Neuronal stem cell (in vitro differentiated cells): ENCODE measurements around the gene C22orf42.
"Not testable (repeated sequence)": the region's sequence is repeated elsewhere in the genome, so short reads cannot be mapped to it uniquely, and the experiment has no call there.

Experiments
- DNase-seq: peaks from one replicate; pipeline ENCODE4 v3.0.0-alpha.2; 2013; ENCODE audit warnings: low spot score
- H2AFZ ChIP-seq: one replicate; pipeline ENCODE4 v1.6.1; 2013; ENCODE audit warnings: mild to moderate bottlenecking, low read length, inconsistent platforms
- H2AK5ac ChIP-seq: 2 replicates; pipeline ENCODE4 v1.6.1; 2013; ENCODE audit warnings: low read depth, mild to moderate bottlenecking, inconsistent platforms, low read length, moderate library complexity, mixed read lengths
- H2BK120ac ChIP-seq: 2 replicates; pipeline ENCODE4 v1.6.1; 2013; ENCODE audit warnings: low read depth, mild to moderate bottlenecking, inconsistent platforms, low read length, moderate library complexity, mixed read lengths
- H2BK12ac ChIP-seq: one replicate; pipeline ENCODE4 v1.6.1; 2013; ENCODE audit warnings: low read length, inconsistent platforms
- H2BK15ac ChIP-seq: 2 replicates; pipeline ENCODE4 v1.6.1; 2013; ENCODE audit warnings: mild to moderate bottlenecking, low read length, inconsistent platforms, mixed read lengths
- H2BK5ac ChIP-seq: one replicate; pipeline ENCODE4 v1.6.1; 2013; ENCODE audit warnings: inconsistent platforms, mild to moderate bottlenecking, low read length, moderate library complexity
- H3K14ac ChIP-seq: one replicate; pipeline ENCODE4 v1.6.1; 2013; ENCODE audit warnings: low read length, inconsistent platforms
- H3K18ac ChIP-seq: 2 replicates; pipeline ENCODE4 v1.6.1; 2013; ENCODE audit warnings: low read length, inconsistent platforms
- H3K23ac ChIP-seq: 2 replicates; pipeline ENCODE4 v1.6.1; 2013; ENCODE audit warnings: low read depth, mild to moderate bottlenecking, mixed read lengths, low read length, inconsistent platforms; ENCODE audit not compliant: poor library complexity
- H3K27ac ChIP-seq: replicated peaks from 3 replicates; pipeline ENCODE4 v1.5.1; 2013; ENCODE audit warnings: low read length, inconsistent platforms
- H3K27me3 ChIP-seq, 3 experiments: 2 replicates each; pipeline ENCODE4 v1.6.1; 2013; ENCODE audit warnings: low read length in 3 of 3, mild to moderate bottlenecking in 2 of 3, inconsistent platforms in 1 of 3, low read depth in 1 of 3, mixed read lengths in 1 of 3, moderate library complexity in 1 of 3; ENCODE audit not compliant: control insufficient read depth in 3 of 3, insufficient read depth in 3 of 3
- H3K36me3 ChIP-seq, 2 donors: replicated peaks in 1 of 2; 2 replicates each; pipeline ENCODE4 v1.6.1; 2013; ENCODE audit warnings: low read length in 2 of 2; ENCODE audit not compliant: control insufficient read depth in 2 of 2, insufficient read depth in 2 of 2
- H3K4ac ChIP-seq: 2 replicates; pipeline ENCODE4 v1.6.1; 2013; ENCODE audit warnings: inconsistent platforms, mild to moderate bottlenecking, low read length, moderate library complexity
- H3K4me1 ChIP-seq, 2 donors: 1 replicate in 1 of 2; 2 replicates in 1 of 2; pipeline ENCODE4 v1.6.1; 2013; ENCODE audit warnings: low read length in 2 of 2, low read depth in 1 of 2; ENCODE audit not compliant: control insufficient read depth in 2 of 2, insufficient read depth in 1 of 2
- H3K4me2 ChIP-seq: one replicate; pipeline ENCODE4 v1.6.1; 2013; ENCODE audit warnings: mild to moderate bottlenecking, low read length, inconsistent platforms; ENCODE audit not compliant: insufficient read depth, poor library complexity, severe bottlenecking
- H3K4me3 ChIP-seq, 2 donors: 2 replicates each; pipeline ENCODE4 v1.5.1; 2013; ENCODE audit warnings: low read length in 2 of 2, mild to moderate bottlenecking in 2 of 2, inconsistent platforms in 1 of 2, moderate library complexity in 1 of 2
- H3K79me1 ChIP-seq: one replicate; pipeline ENCODE4 v1.6.1; 2013; ENCODE audit warnings: low read depth, mild to moderate bottlenecking, inconsistent platforms, low read length, moderate library complexity
- H3K9ac ChIP-seq: one replicate; pipeline ENCODE4 v1.6.1; 2013; ENCODE audit warnings: mild to moderate bottlenecking, low read depth, low read length, inconsistent platforms; ENCODE audit not compliant: poor library complexity
- H3K9me3 ChIP-seq, 2 donors: replicated peaks in 1 of 2; 2 replicates each; pipeline versions ENCODE3 to v1.6.1; 2013; ENCODE audit warnings: low read length in 2 of 2, mild to moderate bottlenecking in 2 of 2, inconsistent platforms in 1 of 2, low read depth in 1 of 2, mixed read lengths in 1 of 2, moderate library complexity in 1 of 2; ENCODE audit not compliant: control insufficient read depth in 2 of 2, insufficient read depth in 1 of 2
- H4K8ac ChIP-seq: one replicate; pipeline ENCODE4 v1.6.1; 2013; ENCODE audit warnings: low read depth, mild to moderate bottlenecking, inconsistent platforms, low read length, moderate library complexity
- H4K91ac ChIP-seq: one replicate; pipeline ENCODE4 v1.6.1; 2013; ENCODE audit warnings: low read length, low read depth, mild to moderate bottlenecking, inconsistent platforms; ENCODE audit not compliant: poor library complexity
- WGBS, 2 donors: extraction: QIAGEN DNeasy Blood & Tissue Kit; methylation state at CpG; one replicate each; pipeline ENCODE4 v1.1.7; 2013; ENCODE audit warnings: missing lambda C conversion rate in 2 of 2, mixed read lengths in 1 of 2; ENCODE audit not compliant: insufficient read length in 2 of 2, insufficient replicate concordance in 1 of 2; ENCODE audit errors: extremely low coverage in 2 of 2; 5-methylcytosine and 5-hydroxymethylcytosine counted together

Gene C22orf42

GRCh38 chr22:32160411-32160810 lies 1.3 kb upstream of the C22orf42 start:
- not testable (repeated sequence) for H3K9ac ChIP-seq, H4K8ac ChIP-seq, H2BK15ac ChIP-seq, H2BK120ac ChIP-seq, H4K91ac ChIP-seq, H2BK5ac ChIP-seq, H2BK12ac ChIP-seq, DNase-seq, H3K9me3 ChIP-seq, H3K18ac ChIP-seq, H3K4me3 ChIP-seq, H2AK5ac ChIP-seq, H3K23ac ChIP-seq, H3K36me3 ChIP-seq, H3K4ac ChIP-seq, H3K4me2 ChIP-seq, H3K79me1 ChIP-seq, H3K14ac ChIP-seq, H2AFZ ChIP-seq, H3K27ac ChIP-seq
- Histone ChIP-seq H3K27me3 (peaks cover 0 to 15% (median 0%) of the 10 kb centered on the region in 3 experiments), H3K4me1 (peaks cover 0 to 15% of the 10 kb centered on the region in 2 donors)
- no CpG with 5 or more reads among the region's 5 CpGs for WGBS, 2 donors

GRCh38 chr22:32157632-32158031 lies 1.5 kb downstream of the C22orf42 start:
- H3K9ac ChIP-seq, H3K14ac ChIP-seq, H3K27me3 ChIP-seq, H3K18ac ChIP-seq, DNase-seq, H3K23ac ChIP-seq, H3K36me3 ChIP-seq, H3K4me2 ChIP-seq, H3K27ac ChIP-seq, H2AFZ ChIP-seq, H2BK5ac ChIP-seq, H2BK15ac ChIP-seq, H2AK5ac ChIP-seq, H3K79me1 ChIP-seq, H3K4ac ChIP-seq, H4K91ac ChIP-seq, H4K8ac ChIP-seq, H3K4me3 ChIP-seq, H2BK12ac ChIP-seq, H3K9me3 ChIP-seq, H2BK120ac ChIP-seq: not testable (repeated sequence)
- H3K4me1 ChIP-seq, result peaks cover 0 to 13% of the 10 kb centered on the region in 2 donors
- no CpG with 5 or more reads among the region's 5 CpGs for WGBS, 2 donors

GRCh38 chr22:32154727-32155126 lies 4.4 kb downstream of the C22orf42 start:
- H3K9ac ChIP-seq, DNase-seq, H3K27me3 ChIP-seq, H3K4ac ChIP-seq, H3K4me2 ChIP-seq, H3K4me1 ChIP-seq, H2BK15ac ChIP-seq, H3K9me3 ChIP-seq, H3K18ac ChIP-seq, H3K4me3 ChIP-seq, H2BK120ac ChIP-seq, H2AK5ac ChIP-seq, H3K79me1 ChIP-seq, H4K91ac ChIP-seq, H4K8ac ChIP-seq, H2BK12ac ChIP-seq, H3K23ac ChIP-seq, H3K27ac ChIP-seq, H3K36me3 ChIP-seq, H2AFZ ChIP-seq, H2BK5ac ChIP-seq, H3K14ac ChIP-seq: not testable (repeated sequence)
- no CpG with 5 or more reads among the region's 4 CpGs for WGBS, 2 donors

GRCh38 chr22:32151641-32152040 lies 7.5 kb downstream of the C22orf42 start:
- H3K9me3 ChIP-seq, H4K8ac ChIP-seq, H2BK120ac ChIP-seq, H2BK5ac ChIP-seq, H3K4me3 ChIP-seq, H3K79me1 ChIP-seq, H2AK5ac ChIP-seq, H4K91ac ChIP-seq, H3K4me2 ChIP-seq, H3K27me3 ChIP-seq, H3K14ac ChIP-seq, H3K36me3 ChIP-seq, H3K23ac ChIP-seq, H2AFZ ChIP-seq, H3K9ac ChIP-seq, H2BK15ac ChIP-seq, H3K4me1 ChIP-seq, H3K4ac ChIP-seq, H3K27ac ChIP-seq, DNase-seq, H2BK12ac ChIP-seq, H3K18ac ChIP-seq: not testable (repeated sequence)
- WGBS, 2 donors, result no CpG with 5 or more reads among the region's 6 CpGs
